PC-3 (cell line): ENCODE measurements around the gene IL17REL. TPM values are rescaled to one million over a fixed set of nuclear protein-coding genes. Genes with fewer than 3 reads are reported as not detected.

Experiments
- ATAC-seq: fragments of 200-7000 bp; cut with Tn5 transposase; 2 replicates; pipeline ENCODE4 v1.9.1; 2020; ENCODE audit warnings: mild to moderate bottlenecking, moderate library complexity
- BruUV-seq: library from RNA; stranded (reverse); fragments of 400-500 nt; replicated peaks from 2 replicates; lab custom pipeline; 2021; lab: Mats Ljungman, UMichigan
- CTCF ChIA-PET: fragments of 300-600 bp; sonication (Branson Sonifier 250); formaldehyde crosslinking; loops from one replicate; lab custom pipeline; 2022; ENCODE audit warnings: antibody characterized with exemption; lab: Charles Lee
- POLR2A ChIA-PET: fragments of 300-600 bp; sonication (Branson Sonifier 250); formaldehyde crosslinking; loops from one replicate; lab custom pipeline; 2022; ENCODE audit warnings: antibody characterized with exemption; ENCODE audit not compliant: unreplicated experiment; lab: Charles Lee
- DNase-seq: peaks from one replicate; pipeline ENCODE4 v3.0.0-alpha.2; 2015
- H2AFZ ChIP-seq: fragments of 300-600 bp; sonication (generic); 2 replicates; pipeline ENCODE4 v1.6.0; 2016; ENCODE audit warnings: antibody characterized with exemption, low read length
- H3F3A ChIP-seq: fragments of 300-600 bp; sonication (generic); one replicate; pipeline ENCODE4 v1.6.0; 2017; ENCODE audit warnings: antibody characterized with exemption, low read length, control low read depth, mild to moderate bottlenecking; ENCODE audit not compliant: unreplicated experiment
- H3K27ac ChIP-seq: fragments of 300-600 bp; sonication (generic); 2 replicates; pipeline ENCODE4 v1.5.1; 2016; ENCODE audit warnings: mild to moderate bottlenecking, low read length
- H3K27me3 ChIP-seq: fragments of 300-600 bp; sonication (generic); 2 replicates; pipeline ENCODE4 v1.6.1; 2016; ENCODE audit warnings: low read length, mixed read lengths
- H3K36me3 ChIP-seq: fragments of 300-600 bp; sonication (generic); 2 replicates; pipeline ENCODE4 v1.6.1; 2016; ENCODE audit warnings: low read depth, mixed run types, low read length, mixed read lengths
- H3K4me1 ChIP-seq: fragments of 300-600 bp; sonication (generic); 2 replicates; pipeline ENCODE4 v1.5.1; 2016; ENCODE audit warnings: low read length; ENCODE audit not compliant: insufficient read depth
- H3K4me2 ChIP-seq: fragments of 300-600 bp; sonication (generic); 2 replicates; pipeline ENCODE4 v1.6.0; 2016; ENCODE audit warnings: low read length
- H3K4me3 ChIP-seq: fragments of 300-600 bp; sonication (generic); 2 replicates; pipeline ENCODE4 v1.5.1; 2016; ENCODE audit warnings: mild to moderate bottlenecking, low read length, mixed read lengths
- H3K79me2 ChIP-seq: fragments of 300-600 bp; sonication (generic); 2 replicates; pipeline ENCODE4 v1.6.1; 2017; ENCODE audit warnings: low read length, mixed read lengths
- H3K9ac ChIP-seq: fragments of 300-600 bp; sonication (generic); 2 replicates; pipeline ENCODE4 v1.6.0; 2016; ENCODE audit warnings: mild to moderate bottlenecking, low read length
- H3K9me2 ChIP-seq: fragments of 300-600 bp; sonication (generic); replicated peaks from 2 replicates; pipeline ENCODE4 v1.6.1; 2016; ENCODE audit warnings: mixed run types, low read length, mixed read lengths
- H3K9me3 ChIP-seq: fragments of 300-600 bp; sonication (generic); 2 replicates; pipeline ENCODE4 v1.6.1; 2016; ENCODE audit warnings: low read length, mixed read lengths
- H4K20me1 ChIP-seq: fragments of 300-600 bp; sonication (generic); 2 replicates; pipeline ENCODE4 v1.6.1; 2016; ENCODE audit warnings: low read length, mixed read lengths
- CTCF ChIP-seq: fragments of 300-600 bp; sonication (generic); conservative IDR thresholded peaks from 2 replicates; pipeline ENCODE4 v1.5.1; 2017; ENCODE audit warnings: antibody characterized with exemption, low read depth, mild to moderate bottlenecking, low read length
- EZH2 ChIP-seq: fragments of 300-600 bp; sonication (generic); IDR thresholded peaks from one replicate; pipeline ENCODE4 v1.6.1; 2017; ENCODE audit warnings: antibody characterized with exemption, mild to moderate bottlenecking, low read length; ENCODE audit not compliant: unreplicated experiment
- EZH2phosphoT487 ChIP-seq: fragments of 300-600 bp; sonication (generic); IDR thresholded peaks from 2 replicates; pipeline ENCODE4 v1.6.1; 2018; ENCODE audit warnings: mild to moderate bottlenecking, antibody characterized with exemption, low read length, borderline replicate concordance
- intact Hi-C: fragments of 100-400 bp; cut with micrococcal nuclease; formaldehyde crosslinking; loops from 2 replicates; pipeline ENCODE4 v1.9.0; 2023
- total RNA-seq: library from RNA; depleted of rRNA; stranded (reverse); fragments of >200 nt; gene quantifications from 2 replicates; pipeline ENCODE4 v1.2.3, GENCODE V29; 2014

The IL17REL gene
- total RNA-seq, 1 experiment from 2014 or later, result 0.04 TPM

- POLR2A ChIA-PET, result no interaction called here
- no peaks in the 10 kb centered on the region for H3K36me3 ChIP-seq
- H3K9me2 ChIP-seq, result no peaks in the 10 kb centered on the region
- H3K27ac ChIP-seq, result no peak overlapping the region
- H3K9me3 ChIP-seq, result no peaks in the 10 kb centered on the region
- no TSS peak for BruUV-seq
- H4K20me1 ChIP-seq, result no peaks in the 10 kb centered on the region
- H3K4me3 ChIP-seq, result no peak overlapping the region
- no peaks in the 10 kb centered on the region for H3F3A ChIP-seq
- no peak overlapping the region for H2AFZ ChIP-seq
- intact Hi-C loops, result no loop called here
- H3K79me2 ChIP-seq, result no peaks in the 10 kb centered on the region
- H3K4me1 ChIP-seq, result no peaks in the 10 kb centered on the region
- DNase-seq (no peak), ATAC-seq (no peak)
- H3K9ac ChIP-seq, result no peak overlapping the region
- CTCF ChIA-PET, result no interaction called here
- TF ChIP-seq EZH2 (no peak), CTCF (no peak), EZH2phosphoT487 (no peak)
- H3K4me2 ChIP-seq, result no peak overlapping the region
- no peaks in the 10 kb centered on the region for H3K27me3 ChIP-seq
These were observed 48.7 kb upstream of the IL17REL start for GRCh38 chr22:50061141-50061823.

- Histone ChIP-seq H3K27ac (no peak overlapping the region), H4K20me1 (no peaks in the 10 kb centered on the region), H3F3A (no peaks in the 10 kb centered on the region), H3K9ac (no peak overlapping the region), H3K36me3 (no peaks in the 10 kb centered on the region), H3K4me1 (no peaks in the 10 kb centered on the region), H3K9me2 (no peaks in the 10 kb centered on the region), H3K79me2 (no peaks in the 10 kb centered on the region), H2AFZ (no peak overlapping the region), H3K4me2 (no peak overlapping the region), H3K9me3 (no peaks in the 10 kb centered on the region), H3K4me3 (no peak overlapping the region), H3K27me3 (no peaks in the 10 kb centered on the region)
- no peak for ATAC-seq
- no peak for DNase-seq
- TF ChIP-seq CTCF (no peak), EZH2phosphoT487 (no peak), EZH2 (no peak)
- intact Hi-C loops, result no loop called here
- ChIA-PET POLR2A (no interaction called here), CTCF (no interaction called here)
- no TSS peak for BruUV-seq
These were observed 48.0 kb upstream of the IL17REL start for GRCh38 chr22:50060441-50061140.

- ChIA-PET POLR2A (no interaction called here), CTCF (no interaction called here)
- intact Hi-C loops, result no loop called here
- Histone ChIP-seq H3F3A (no peaks in the 10 kb centered on the region), H3K9me2 (no peaks in the 10 kb centered on the region), H4K20me1 (no peaks in the 10 kb centered on the region), H3K4me2 (no peak overlapping the region), H3K9me3 (no peaks in the 10 kb centered on the region), H2AFZ (no peak overlapping the region), H3K4me1 (0 out of 2 replicates have a peak, but pooled peaks cover 3% of the 10 kb centered on the region), H3K79me2 (no peaks in the 10 kb centered on the region), H3K27ac (no peak overlapping the region), H3K9ac (no peak overlapping the region), H3K27me3 (no peaks in the 10 kb centered on the region), H3K4me3 (no peak overlapping the region), H3K36me3 (no peaks in the 10 kb centered on the region)
- no peak for ATAC-seq
- no TSS peak for BruUV-seq
- no peak for TF ChIP-seq EZH2
- no peak for TF ChIP-seq EZH2phosphoT487
- TF ChIP-seq CTCF, result no peak
- no peak for DNase-seq
These were observed 47.3 kb upstream of the IL17REL start for GRCh38 chr22:50059881-50060262.
